Ammon's horn (tissue), 1 donor: ENCODE data around the gene C11orf42.
A peak's percentile ranks its signal among the peaks of the same experiment; 100 is the strongest.
"Not testable (repeated sequence)": the region's sequence is repeated elsewhere in the genome, so short reads cannot be mapped to it uniquely, and the experiment has no call there.

Source experiments
- DNase-seq: peaks from one replicate; pipeline ENCODE4 v3.0.0-alpha.2; 2016; ENCODE audit warnings: low spot score

Gene C11orf42

DNA sequence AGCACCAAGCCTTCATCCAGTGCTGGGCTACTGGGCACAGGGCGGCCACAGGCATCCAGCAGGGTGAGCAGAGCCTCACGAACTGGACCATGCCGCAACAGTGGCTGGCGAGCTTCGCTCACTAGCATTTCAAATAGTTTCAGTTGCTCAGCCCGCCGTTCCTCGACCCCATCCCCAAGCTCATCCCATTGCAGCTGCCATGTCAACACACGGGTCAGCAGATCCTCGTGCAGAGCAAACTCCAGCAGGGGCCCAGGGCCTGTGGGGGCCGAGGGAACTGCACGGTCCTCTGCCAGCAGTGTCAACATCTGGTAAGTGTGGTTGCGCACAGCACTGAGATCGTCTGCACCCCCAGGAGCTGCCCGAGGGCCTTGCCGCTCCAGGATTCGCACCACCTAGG, 18.5 kb downstream of the C11orf42 start:
- no peak for DNase-seq

DNA sequence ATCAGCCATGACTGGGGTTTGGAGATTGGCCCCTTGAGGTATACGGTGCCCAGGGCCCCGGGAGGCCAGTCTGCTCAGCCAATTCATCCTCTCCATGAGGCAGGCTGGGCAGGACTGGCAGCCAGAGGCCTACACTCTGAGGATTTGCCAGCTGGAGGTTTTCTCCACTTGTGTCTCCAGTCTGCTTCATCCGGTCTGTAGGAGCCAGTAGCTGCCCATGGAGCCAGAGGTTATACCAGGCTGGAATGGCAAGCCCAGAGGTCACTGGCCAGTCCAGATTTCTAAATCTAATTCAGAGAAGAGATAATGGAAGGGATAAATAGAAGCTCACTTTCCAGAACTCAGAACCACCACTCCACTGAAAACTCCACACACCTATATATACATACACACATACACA, 19.1 kb downstream of the C11orf42 start:
- DNase-seq: no peak

DNA sequence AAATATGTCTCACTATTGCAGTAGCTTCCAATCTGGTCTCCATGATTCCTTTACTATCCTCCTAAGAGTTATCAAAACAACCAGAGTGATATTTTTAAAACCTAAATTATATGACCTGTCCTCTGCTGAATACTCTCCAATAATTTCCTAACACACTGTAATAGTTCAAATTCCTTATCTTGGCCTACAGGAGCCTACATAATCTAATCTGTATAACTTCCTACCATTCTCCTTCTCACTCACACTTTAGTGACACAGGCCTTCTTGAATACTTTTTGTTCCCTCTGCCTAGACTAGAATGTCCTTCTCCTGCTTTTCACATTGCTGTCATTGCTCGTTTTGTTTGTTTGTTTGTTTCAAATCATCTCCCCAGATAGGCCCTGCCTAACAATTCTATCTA, 19.7 kb downstream of the C11orf42 start:
- DNase-seq: no peak

DNA sequence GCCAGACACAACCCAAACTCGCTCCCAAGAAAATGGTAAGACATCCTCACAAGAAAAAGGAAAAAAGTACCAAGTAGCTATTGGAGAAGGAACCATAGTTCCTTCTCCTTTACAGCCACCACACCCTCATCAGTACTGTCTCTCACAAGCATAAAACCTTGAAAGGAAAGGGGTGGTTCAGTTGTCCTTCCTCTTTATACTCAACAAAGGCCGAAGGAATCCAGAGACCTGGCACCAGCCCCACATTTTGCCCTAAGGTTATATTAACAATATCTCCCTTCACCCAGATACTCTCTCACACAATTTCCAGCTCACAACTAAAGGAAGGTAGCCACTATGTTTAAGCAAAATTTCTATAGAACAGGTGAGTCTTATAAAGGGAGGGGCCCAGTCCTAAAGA, 20.5 kb downstream of the C11orf42 start:
- DNase-seq: no peak

DNA sequence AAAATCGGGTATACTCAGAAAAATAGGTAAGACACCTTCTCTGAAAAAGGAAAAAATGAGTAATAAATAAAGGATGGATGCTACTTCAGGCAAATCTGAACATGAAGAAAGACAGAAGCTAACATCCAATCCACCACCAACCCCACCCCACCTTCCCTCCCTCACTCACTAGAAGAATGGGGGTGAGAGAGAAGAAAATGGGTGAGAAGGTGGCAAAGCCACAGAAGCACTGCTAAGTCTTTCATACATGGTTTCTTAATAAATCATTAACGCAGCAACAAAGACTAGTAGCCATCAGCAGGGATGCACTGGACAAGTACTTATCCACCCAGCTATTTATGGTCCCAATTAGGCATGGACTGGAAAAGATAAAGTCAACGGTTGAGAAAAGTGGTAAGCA, 23.2 kb downstream of the C11orf42 start:
- DNase-seq: no peak

DNA sequence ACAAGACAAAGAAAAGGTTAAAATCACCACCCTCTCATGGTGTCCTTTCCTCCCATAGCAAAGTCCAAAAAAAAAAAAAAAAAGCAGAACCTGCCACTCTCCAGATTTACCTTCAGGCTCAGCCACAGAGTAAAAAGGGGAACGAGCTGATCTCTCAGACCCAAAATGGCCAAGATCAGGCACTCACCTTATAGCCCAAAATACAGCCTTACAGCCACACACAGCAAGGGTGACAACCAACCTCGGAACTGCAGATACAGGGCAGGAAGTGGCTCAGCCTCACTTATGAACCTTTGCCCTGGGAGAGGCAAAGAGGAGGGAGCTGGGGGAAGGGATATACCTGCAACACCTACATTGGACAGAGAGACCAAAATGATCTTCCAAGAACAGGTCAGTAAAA, 24.6 kb downstream of the C11orf42 start:
- no peak for DNase-seq

DNA sequence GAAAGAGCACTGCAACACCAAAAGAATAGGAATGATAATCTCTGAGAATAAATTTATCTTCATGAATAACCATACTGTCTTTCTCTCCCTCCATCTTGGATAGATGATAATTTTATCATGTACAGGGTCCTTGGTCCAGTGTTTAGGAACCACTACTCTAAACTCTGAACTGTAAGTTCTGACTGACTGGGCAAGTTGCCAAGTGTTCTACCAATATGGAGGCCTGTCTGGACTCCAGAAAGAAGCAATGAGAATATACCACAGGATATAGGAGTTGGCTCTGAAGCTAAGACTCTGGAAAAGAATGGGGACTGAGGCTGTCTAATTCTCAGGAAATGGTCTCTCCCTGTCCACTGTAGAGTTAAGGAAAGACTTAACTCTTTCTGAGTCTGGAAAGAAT, 27.5 kb downstream of the C11orf42 start:
- no peak for DNase-seq

DNA sequence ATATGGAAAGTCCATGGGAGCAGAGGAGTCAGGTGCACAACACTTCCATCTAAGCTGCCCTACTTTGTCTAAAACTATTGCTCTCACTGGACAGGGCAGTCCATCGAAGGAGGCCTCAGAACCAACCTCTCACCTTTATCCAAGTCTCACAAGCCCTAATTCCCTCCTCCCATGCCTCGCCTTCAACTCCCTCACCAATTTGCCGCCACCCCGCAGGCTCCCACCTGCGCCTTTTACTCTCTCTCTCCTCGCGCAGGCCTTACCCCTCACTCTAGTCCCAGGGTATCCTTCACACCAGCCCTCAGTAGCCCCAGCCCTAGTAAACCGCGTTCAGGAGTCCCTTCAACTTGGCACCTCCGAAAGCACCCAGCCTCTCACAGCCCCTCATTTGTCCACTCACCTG, 28.6 kb downstream of the C11orf42 start:
- no peak for DNase-seq

DNA sequence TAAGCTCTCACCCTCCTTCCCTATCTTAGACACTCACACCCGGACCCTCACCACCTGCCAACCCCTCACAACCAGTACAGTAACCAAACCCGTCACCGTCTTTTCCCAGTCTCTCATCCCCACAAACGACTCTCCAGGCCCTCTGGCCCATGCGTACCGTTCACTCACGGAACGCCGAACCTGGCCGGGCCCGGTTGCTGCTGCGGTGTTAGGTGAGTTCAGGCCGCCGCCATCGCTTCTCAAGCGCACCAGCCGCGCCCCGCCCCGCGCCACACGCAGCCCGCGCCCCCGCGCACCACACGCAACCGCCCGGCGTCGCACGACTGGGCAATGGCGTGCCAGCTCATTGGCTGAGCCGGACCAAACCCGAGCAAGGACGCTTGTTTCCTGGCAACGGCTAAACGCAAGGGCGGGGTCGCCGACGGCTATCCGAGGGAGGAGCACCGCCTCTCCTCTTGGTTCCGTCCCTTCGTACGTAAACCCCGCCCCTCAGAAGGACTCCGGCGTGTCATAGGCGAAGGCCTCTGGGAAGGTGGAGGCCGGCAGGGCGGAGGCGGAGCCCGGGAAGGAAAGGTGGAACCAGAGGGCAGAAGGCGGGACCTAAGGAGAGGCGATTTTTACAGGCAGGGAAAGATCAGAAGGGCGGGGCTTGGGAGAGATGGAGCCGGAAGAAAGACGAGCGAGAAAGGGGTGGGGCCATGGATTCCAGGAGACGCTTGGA, 29.2 kb downstream of the C11orf42 start, which contains the start of gene FHIP1B:
TSS of gene FHIP1B (minus strand) at position 250 of the 721 bp plus-strand sequence. CDS start 10,120 bp downstream, outside the sequence.
- DNase-seq: peak; percentile 100

DNA sequence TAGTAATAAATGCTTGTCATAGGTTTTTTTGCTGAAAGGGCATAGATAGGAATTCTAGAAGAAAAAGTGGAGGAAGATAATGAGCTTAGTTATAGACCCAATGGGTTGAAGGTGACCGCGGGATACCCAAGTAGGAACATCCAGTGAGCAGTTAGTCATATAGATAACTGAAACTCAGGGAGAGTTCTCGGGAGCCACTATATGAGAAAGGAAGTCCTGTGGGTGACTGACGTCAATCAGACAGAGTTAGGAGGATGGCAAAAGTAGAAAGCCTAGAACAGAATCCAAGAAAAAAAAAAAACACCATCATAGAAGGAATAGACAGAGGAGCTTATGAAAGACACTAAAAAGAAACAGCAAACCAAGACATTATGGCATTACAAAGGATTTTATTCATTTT, 31.9 kb downstream of the C11orf42 start:
- no peak for DNase-seq

DNA sequence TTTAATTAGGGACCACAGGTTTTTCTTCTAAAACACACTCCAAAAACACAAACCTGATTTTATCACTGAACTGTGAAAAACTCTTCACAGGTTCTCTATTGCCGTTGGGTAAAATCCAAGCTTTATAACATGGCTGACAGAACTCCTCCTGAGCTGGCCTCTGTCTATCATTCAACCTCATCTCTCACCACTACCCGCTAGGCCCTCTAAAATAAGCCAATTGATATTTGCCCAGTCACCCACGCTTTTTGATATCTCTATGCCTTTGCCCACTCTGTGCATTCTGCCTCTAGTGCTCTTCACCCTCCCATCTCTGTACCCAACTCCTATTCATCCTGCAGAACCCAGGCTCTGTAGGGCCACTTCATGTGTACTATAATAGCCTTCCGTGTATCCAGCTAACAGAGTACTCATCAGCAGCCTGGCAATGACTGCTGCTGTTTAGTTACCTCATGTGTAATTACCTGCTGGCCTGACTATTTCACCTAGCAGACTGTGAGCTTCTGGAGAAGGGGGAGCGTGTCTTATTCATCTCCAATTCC, 32.5 kb downstream of the C11orf42 start:
- no peak for DNase-seq

DNA sequence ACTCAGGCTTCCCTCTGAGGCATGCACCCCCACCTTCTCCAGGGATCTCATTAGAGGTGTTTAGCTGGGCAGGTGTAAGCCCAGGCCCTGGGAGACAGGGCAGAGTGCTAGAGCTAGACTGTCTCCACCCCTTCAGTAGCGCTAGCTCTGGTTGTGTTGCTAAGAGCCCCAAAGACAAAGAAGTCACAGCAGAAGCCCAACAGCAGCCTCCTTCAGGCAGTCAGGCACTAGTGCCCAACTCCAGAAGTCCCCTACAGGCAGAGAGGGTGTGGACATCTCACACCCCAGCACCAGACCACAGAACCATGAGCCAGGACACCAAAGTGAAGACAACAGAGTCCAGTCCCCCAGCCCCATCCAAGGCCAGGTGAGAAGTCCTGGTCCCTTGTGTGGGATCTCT, 33.5 kb downstream of the C11orf42 start, which contains the start of gene CNGA4:
TSS of gene CNGA4 (plus strand) at position 188 of the 400 bp plus-strand sequence. CDS start at position 306, 118 bp downstream.
- DNase-seq: no peak

DNA sequence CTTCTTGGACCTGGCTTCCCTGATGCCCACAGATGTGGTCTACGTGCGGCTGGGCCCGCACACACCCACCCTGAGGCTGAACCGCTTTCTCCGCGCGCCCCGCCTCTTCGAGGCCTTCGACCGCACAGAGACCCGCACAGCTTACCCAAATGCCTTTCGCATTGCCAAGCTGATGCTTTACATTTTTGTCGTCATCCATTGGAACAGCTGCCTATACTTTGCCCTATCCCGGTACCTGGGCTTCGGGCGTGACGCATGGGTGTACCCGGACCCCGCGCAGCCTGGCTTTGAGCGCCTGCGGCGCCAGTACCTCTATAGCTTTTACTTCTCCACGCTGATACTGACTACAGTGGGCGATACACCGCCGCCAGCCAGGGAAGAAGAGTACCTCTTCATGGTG, 34.8 kb downstream of the C11orf42 start:
- no peak for DNase-seq

DNA sequence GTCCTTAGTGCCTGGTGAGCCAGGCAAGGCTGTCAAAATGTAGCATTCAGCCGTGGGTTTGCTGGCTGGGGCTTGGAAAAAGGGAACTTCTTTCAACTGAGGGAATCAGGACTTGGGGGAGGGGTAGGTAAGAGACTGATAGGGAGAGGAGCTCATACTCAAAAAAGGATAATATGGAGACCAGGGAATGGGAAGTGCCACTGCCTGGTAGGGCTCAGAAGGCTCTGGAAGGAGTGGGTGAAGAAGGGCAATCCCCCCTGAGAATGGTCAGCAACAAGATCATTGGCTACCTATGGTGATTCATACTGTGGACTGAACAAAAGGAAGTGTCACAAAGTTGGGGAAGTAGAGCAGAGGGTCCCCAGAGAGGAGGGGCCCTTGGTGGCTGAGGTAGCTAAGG, 35.4 kb downstream of the C11orf42 start:
- DNase-seq: no peak

DNA sequence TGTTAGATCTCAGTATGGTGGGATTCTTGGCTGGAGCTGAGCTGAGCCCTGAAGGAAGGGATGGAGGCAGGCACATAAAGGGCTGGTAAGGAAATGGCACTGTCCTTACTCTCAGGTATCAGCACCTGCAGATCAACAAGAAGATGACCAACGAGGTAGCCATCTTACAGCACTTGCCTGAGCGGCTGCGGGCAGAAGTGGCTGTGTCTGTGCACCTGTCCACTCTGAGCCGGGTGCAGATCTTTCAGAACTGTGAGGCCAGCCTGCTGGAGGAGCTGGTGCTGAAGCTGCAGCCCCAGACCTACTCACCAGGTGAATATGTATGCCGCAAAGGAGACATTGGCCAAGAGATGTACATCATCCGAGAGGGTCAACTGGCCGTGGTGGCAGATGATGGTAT, 36.0 kb downstream of the C11orf42 start:
- DNase-seq: no peak

DNA sequence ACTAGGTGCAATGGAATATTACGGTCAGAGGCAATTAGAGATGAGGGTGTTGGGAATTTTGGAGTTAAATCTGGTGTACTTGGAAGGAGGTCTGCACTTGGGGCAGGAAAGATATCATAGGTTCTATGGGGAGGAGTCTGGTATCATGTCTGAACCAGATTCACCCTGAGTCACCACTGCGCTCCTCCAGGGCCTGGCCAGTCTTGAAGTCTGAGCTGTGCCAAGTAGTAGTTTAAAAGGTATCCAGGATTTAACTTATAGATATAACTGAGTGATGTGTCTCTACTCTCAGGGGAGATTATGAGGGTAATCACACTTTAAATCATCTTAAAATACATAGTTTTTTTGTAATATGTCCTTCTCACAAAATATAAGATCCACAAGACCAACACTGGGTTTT, 40.2 kb downstream of the C11orf42 start:
- no peak for DNase-seq

DNA sequence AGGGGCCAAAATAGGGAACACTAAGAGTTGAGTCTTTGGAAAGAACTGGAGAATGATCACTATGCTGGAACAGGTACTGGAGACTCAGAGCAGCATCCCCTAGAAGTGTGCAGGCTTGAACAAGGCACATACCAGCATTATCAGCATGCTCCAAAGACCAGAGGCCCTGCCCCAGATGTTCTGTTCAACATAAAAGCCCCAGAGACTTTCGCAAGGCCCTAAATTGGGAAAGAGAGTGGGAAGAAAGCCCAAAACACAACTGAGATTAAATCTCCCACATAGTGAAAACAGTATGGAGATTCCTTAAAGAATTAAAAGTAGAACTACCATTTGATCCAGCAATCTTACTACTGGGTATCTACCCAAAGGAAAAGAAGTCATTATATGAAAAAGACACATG, 42.9 kb downstream of the C11orf42 start:
- DNase-seq: no peak

DNA sequence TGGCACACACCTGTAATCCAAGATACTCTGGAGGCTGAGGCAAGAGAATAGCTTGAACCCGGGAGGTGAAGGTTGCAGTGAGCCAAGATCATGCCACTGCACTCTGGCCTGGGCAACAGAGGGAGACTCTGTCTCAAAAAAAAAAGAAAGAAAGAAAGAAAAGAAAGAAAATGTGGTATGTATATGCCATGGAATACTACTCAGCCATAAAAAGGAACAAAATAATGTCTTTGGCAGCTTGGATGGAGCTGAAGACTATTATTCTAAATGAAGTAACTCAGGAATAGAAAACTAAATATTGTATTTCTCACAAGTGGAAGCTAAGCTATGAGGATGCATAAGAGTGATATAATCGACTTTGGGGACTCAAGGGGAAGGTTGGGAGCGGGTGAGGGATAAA, 43.5 kb downstream of the C11orf42 start:
- not testable (repeated sequence) for DNase-seq

DNA sequence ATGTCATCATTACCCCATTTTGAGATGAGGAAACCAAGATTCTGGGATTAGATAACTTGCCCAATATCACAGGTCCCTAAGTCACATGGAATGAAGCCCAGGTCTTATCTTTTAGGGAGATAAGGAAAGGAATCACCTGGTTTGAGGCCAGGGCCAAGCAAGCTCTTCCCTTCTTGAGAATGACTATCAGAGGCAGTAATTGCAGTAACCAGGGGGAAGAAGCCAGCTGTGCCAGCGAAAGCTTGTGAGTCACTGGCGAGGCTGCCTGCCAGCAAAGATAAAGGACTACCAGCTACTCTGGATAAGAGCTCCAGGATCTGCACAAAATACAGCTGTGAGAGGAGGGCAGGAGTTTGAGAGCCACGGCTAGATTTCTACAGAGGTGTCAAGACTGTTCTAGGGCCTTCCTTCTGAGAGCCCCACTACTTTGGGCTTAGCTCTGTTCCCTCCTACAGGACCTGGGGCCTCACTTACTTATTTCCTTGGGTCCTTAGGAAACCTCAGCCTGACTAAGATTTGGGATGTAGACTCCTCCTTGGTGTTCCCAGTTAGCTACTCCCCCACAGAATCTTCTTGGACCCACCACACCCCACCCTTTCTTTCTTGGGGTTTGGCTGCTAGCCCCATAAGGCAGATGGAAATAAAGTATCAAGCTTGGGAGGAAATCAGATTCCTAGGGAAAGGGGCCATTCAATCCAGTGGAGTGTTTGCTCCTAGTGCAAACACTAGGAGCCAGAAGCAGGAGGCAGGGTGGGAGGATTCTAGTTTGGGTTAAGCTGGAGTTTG, 44.6 kb downstream of the C11orf42 start:
- DNase-seq: no peak

DNA sequence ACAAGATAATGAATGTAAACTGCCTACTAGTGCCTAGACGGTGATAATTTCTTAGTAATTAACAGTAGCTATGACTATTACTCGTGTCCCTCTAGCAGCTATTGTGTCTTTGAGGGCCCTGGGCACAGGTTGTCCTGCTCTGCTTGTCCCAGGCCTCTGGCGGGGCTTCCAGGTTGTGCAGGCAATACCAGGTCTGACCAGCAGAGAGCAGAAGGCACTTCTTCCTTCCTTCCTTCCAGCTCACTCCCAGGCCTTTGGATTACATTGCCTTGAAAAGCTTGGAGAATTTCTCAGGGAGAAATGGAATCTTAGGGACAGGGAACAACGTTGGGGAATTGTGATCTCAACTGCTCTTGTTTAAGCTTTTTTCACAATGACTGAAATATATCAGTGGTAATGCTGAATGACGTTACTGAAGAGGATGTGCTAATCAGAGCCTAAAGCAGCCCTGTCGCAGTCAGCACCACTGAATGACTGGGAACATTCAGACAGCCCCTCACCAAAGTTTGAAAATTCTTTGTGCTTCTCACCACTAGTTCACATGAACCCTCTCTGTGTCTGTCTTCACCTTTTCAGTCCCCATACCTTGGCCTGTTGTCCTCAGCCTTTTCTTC, 45.9 kb downstream of the C11orf42 start:
- peak; percentile 51 for DNase-seq

DNA sequence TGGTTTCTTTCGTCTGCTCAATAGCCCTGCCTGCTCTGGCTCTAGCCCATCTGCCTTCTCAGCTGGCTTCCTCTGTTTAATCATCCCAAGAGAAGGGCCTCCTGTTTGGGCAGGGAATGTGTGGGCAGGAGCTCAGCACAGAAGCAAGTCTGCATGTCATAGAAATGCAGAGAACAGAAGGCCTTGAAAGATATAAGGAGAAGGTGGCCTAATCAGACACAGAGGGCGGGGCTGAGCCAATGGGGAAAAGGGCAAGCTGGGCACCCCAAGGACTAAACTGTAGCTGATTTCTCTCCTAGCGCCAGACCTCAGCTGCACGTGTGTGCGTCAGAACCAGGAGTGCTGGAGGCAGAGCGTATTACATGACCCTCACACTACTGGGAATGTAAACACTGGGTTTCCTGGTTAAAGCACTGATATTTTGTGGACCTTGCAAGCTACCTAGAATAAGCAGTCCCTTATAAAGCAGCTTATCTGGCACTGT, 46.7 kb downstream of the C11orf42 start:
- no peak for DNase-seq

DNA sequence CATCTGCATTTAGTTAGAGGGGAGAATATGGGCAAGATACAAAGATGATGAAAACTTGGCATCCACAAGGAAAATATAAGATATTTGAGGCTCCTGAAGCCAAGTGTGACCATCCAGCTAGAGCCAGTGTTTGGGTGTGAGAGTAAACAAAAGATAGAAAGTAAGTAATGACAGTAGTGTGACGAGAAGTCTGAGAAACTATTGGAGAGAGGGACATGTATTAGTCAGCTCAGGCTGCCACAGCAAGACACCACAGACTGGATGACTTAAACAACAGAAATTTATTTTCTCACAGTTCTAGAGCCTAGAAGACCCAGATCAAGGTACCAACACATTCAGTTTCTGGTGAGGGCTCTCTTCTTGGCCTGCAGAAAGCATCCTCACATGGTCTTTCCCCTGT, 47.8 kb downstream of the C11orf42 start:
- no peak for DNase-seq

DNA sequence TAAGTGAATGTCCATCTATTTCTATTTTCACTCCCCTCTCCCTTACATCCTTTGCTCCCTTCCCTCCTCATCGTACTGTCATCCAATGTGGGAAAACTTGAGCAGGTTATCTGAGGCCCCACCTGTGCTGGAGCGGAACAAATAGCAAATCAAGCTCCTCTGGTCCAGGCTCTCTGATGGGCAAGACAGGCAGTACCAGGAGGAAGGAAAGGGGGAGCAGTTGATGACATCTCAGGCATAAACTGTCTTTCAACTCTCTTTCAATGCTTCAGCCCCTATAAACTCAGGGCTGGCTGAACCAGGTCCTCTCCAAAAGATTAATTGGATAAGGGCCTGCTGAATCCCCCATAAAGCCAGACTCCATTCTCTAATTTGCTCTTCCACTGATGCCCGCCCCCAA, 52.8 kb downstream of the C11orf42 start:
- no peak for DNase-seq
